Activated T-cell treated with anti-CD3 and anti-CD28 coated beads, Interleukin-2, amount 50 U/mL, for 4 hours (primary cell): ENCODE measurements around the gene LLGL2. TPM values are rescaled to one million over a fixed set of nuclear protein-coding genes. Genes with fewer than 3 reads are reported as not detected.

Source experiments
- ATAC-seq, 2 donors: fragments of 200-7000 bp; cut with Tn5 transposase; one replicate each; pipeline ENCODE4 v1.10.0; 2021
- DNase-seq: peaks from one replicate; pipeline ENCODE4 v3.0.0-alpha.2; 2020
- H3K27me3 Mint-ChIP-seq: one replicate; pipeline ENCODE4 v1.8.0; 2021; ENCODE audit warnings: low read depth, mixed read lengths
- H3K36me3 Mint-ChIP-seq: one replicate; pipeline ENCODE4 v1.8.0; 2022; ENCODE audit warnings: mixed read lengths; ENCODE audit not compliant: insufficient read depth
- H3K4me1 Mint-ChIP-seq: one replicate; pipeline ENCODE4 v1.8.0; 2021; ENCODE audit warnings: low read depth, mixed read lengths
- H3K4me3 Mint-ChIP-seq: one replicate; pipeline ENCODE4 v1.8.0; 2021; ENCODE audit warnings: mild to moderate bottlenecking, moderate library complexity, mixed read lengths
- H3K9me3 Mint-ChIP-seq: one replicate; pipeline ENCODE4 v1.8.0; 2021; ENCODE audit warnings: mixed read lengths
- total RNA-seq, 3 donors: library from RNA; stranded (reverse); gene quantifications; one replicate each; pipeline ENCODE4 v1.2.1, GENCODE V29; 2021

Gene LLGL2
- total RNA-seq, 3 donors from 2014 or later, result 9.5 to 14.1 (median 10.2) TPM

GRCh38 chr17:75552425-75553294 is 27.2 kb downstream of the LLGL2 start:
- peaks cover 2% of the 10 kb centered on the region for H3K36me3 Mint-ChIP-seq
- DNase-seq, result no peak
- H3K4me1 Mint-ChIP-seq, result peaks cover 2% of the 10 kb centered on the region
- no peak for ATAC-seq
- no peaks in the 10 kb centered on the region for H3K9me3 Mint-ChIP-seq
- no peak overlapping the region for H3K4me3 Mint-ChIP-seq
- H3K27me3 Mint-ChIP-seq, result no peaks in the 10 kb centered on the region

DNA sequence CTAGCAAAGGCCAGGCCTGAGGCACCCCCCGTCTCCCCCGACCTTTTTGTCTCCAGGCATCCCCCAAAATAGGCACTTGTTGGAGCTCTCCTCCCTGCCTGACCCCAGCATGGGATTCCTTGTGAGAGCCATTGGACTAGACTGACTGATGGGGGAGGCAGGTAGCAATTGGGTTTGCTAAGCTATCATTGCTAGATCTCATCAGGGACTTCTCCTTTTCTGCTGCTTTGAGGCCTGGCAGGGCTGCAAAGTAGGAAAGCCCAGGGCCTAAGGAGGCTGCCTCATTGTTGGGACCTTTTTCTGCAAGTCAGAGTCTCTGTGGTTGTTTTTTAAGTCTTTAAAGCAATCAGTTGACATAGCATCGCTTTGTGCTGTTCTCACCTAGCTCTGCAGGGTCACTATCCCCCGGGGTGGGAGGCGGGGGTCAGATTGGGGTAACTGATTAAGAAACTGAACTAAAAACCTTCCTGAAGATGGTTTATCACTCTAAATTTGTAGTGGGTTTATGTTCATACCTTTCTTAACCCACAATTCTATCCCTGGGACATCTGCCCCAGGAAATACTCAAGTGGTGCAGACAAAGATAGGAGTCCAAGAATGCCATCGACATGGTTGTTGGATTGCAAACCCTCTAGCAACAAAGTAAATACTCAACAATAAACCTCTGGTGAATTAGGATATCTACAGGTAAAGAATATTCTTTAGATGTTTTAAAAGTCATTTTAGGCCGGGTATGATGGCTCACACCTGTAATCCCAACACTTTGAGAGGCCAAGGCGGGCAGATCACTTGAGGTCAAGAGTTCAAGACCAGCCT is 28.0 kb downstream of the LLGL2 start:
- ATAC-seq, result no peak
- peaks cover 2% of the 10 kb centered on the region for H3K36me3 Mint-ChIP-seq

DNA sequence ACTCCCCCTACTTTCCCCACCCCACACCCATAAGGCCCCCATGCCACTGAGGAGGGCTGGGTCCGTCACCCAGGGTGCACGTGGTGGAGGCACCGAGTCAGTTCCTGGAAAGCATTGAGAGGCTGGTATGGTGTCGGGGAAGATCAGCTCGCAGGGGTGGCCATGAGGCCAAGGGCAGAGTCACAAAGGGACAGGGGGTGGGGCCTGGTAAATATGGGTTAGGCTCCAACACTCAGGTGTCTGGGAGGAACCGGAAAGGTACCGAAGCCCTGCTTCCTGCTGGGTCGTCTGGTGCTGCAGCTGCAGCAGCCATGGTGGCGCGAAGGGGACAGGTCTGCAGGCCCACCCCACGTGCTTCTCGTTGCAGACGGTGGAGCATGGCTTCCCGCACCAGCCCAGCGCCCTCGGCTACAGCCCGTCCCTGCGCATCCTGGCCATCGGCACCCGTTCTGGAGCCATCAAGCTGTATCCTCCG is 30.2 kb downstream of the LLGL2 start:
- ATAC-seq (no peak), DNase-seq (no peak)
- Mint-ChIP-seq H3K27me3 (no peaks in the 10 kb centered on the region), H3K9me3 (no peaks in the 10 kb centered on the region), H3K4me3 (no peak overlapping the region), H3K36me3 (no peaks in the 10 kb centered on the region), H3K4me1 (peaks cover 2% of the 10 kb centered on the region)

More for the DNA sequence above, 28.0 kb downstream of the LLGL2 start:
- Mint-ChIP-seq H3K4me1 (peaks cover 2% of the 10 kb centered on the region), H3K4me3 (no peak overlapping the region), H3K27me3 (no peaks in the 10 kb centered on the region), H3K9me3 (no peaks in the 10 kb centered on the region)
- DNase-seq, result no peak

- DNase-seq (no peak), ATAC-seq (no peak)
- peaks cover under 1% of the 10 kb centered on the region for H3K36me3 Mint-ChIP-seq
- no peaks in the 10 kb centered on the region for H3K9me3 Mint-ChIP-seq
- no peaks in the 10 kb centered on the region for H3K27me3 Mint-ChIP-seq
- no peaks in the 10 kb centered on the region for H3K4me1 Mint-ChIP-seq
- no peak overlapping the region for H3K4me3 Mint-ChIP-seq
These were observed 31.8 kb downstream of the LLGL2 start for GRCh38 chr17:75557075-75557851.

- ATAC-seq, result no peak
- no peaks in the 10 kb centered on the region for H3K27me3 Mint-ChIP-seq
- H3K9me3 Mint-ChIP-seq, result no peaks in the 10 kb centered on the region
- no peak for DNase-seq
- no peak overlapping the region for H3K4me3 Mint-ChIP-seq
- H3K36me3 Mint-ChIP-seq, result peaks cover 3% of the 10 kb centered on the region
- H3K4me1 Mint-ChIP-seq, result no peaks in the 10 kb centered on the region
These were observed 32.6 kb downstream of the LLGL2 start for GRCh38 chr17:75557852-75558665.

DNA sequence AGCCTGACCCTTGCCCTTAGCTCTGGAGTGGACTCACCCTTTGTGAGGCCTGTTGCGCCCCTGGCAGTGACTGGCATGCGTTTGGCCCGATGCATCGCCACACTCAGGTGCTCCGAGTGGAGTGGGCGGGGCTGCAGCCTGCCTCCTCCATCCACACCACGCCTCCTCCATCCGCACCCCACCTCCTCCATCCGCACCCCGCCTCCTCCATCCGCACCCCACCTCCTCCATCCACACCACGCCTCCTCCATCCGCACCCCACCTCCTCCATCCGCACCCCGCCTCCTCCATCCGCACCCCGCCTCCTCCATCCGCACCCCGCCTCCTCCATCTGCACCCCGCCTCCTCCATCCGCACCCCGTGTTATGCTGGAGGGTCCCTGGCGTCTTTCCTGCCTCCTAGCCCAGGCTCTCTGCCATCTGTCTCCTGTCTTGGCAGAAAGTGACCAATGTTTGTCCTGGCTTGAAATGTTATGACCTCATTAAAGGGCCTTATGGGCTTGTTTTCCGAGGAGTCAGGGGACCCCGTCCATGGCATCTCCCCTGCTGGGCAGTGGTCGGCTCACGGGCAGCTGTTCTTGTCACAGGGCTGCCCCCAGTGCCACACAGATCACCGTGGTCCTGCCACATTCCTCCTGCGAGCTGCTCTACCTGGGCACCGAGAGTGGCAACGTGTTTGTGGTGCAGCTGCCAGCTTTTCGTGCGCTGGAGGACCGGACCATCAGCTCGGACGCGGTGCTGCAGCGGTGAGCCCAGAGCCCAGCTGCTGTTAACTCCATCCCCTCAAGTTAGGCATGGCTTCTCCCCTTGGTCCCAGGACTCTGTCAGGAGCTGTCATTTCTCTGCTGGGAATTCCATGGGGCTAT is 33.4 kb downstream of the LLGL2 start:
- no peaks in the 10 kb centered on the region for H3K9me3 Mint-ChIP-seq
- no peaks in the 10 kb centered on the region for H3K27me3 Mint-ChIP-seq
- ATAC-seq, result no peak
- DNase-seq, result no peak
- no peak overlapping the region for H3K4me3 Mint-ChIP-seq
- no peaks in the 10 kb centered on the region for H3K4me1 Mint-ChIP-seq
- H3K36me3 Mint-ChIP-seq, result peaks cover 3% of the 10 kb centered on the region

DNA sequence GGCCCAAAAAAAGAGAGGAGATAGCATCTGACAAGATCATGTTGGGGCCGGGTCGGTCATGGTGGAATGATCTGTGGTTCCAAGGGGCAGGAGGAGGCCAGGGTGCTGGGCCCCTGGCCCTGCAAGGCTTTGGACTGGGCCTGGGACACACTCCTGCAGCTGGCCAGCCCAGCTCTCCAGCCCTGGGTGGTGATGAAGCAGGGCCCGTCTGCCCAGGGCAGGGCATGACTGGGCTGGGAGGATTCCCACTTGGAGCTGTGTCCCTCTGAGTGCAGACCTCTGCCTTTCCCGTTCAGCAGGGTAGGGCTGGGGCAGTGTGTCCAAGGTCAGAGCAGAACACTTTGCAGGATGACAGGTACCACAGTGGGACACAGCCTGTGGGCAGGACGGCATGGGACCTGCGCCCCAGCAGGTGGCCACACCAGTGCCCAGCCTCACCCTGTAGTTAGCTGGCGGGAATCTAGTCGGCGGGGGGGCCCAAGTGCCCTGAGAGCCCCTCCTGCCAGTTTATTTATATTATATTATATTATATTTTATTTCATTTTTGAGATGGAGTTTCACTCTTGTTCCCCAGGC is 34.5 kb downstream of the LLGL2 start:
- Mint-ChIP-seq H3K36me3 (peaks cover 3% of the 10 kb centered on the region), H3K27me3 (no peaks in the 10 kb centered on the region), H3K9me3 (no peaks in the 10 kb centered on the region), H3K4me1 (no peaks in the 10 kb centered on the region), H3K4me3 (no peak overlapping the region)
- ATAC-seq, result no peak
- DNase-seq, result no peak

- Mint-ChIP-seq H3K9me3 (no peaks in the 10 kb centered on the region), H3K27me3 (no peaks in the 10 kb centered on the region), H3K4me1 (no peaks in the 10 kb centered on the region), H3K4me3 (no peak overlapping the region), H3K36me3 (peaks cover 12% of the 10 kb centered on the region)
- no peak for DNase-seq
- no peak for ATAC-seq
These were observed 36.6 kb downstream of the LLGL2 start for GRCh38 chr17:75561927-75562603.

GRCh38 chr17:75563063-75563758 is 37.7 kb downstream of the LLGL2 start:
- Mint-ChIP-seq H3K36me3 (peaks cover 12% of the 10 kb centered on the region), H3K4me3 (no peak overlapping the region), H3K27me3 (no peaks in the 10 kb centered on the region), H3K4me1 (no peaks in the 10 kb centered on the region), H3K9me3 (no peaks in the 10 kb centered on the region)
- ATAC-seq (no peak), DNase-seq (no peak)

DNA sequence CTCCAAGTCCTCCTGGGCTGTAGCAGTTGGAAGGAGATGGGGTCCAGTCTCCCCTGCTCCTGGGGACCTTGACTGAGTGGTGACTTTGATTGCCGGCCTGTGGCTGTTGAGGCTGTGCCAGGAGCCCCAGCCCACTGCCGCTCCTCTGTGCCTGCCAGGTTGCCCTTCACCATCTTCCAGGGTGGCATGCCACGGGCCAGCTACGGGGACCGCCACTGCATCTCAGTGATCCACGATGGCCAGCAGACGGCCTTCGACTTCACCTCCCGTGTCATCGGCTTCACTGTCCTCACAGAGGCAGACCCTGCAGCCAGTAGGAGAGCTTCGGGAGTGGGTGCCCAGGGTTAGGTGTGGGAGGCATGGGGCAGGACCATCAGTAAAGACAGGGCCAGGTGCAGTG is 38.7 kb downstream of the LLGL2 start:
- no peak overlapping the region for H3K4me3 Mint-ChIP-seq
- DNase-seq, result no peak
- ATAC-seq, result no peak
- H3K4me1 Mint-ChIP-seq, result no peaks in the 10 kb centered on the region
- no peaks in the 10 kb centered on the region for H3K9me3 Mint-ChIP-seq
- no peaks in the 10 kb centered on the region for H3K27me3 Mint-ChIP-seq
- peaks cover 12% of the 10 kb centered on the region for H3K36me3 Mint-ChIP-seq

DNA sequence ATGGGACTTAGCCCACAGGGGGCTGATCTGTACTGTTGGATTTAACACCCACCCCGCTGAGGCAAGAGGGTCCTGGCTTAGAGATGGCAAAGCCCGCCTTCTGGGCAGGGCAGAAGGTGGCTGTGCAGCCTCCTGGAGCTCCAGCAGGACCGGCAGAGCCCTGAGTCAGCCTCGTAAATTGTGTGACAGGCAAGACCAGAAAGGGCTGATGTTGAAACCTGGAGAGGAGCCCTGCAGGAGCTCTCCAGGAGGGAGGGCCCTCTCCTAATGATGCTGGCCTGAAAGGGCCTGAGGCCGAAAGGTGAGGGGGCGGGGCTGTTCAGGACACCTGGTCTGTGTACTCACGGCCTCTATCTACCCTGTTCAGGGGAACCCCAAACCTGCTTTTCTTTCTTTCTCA is 39.6 kb downstream of the LLGL2 start:
- DNase-seq (no peak), ATAC-seq (no peak)
- Mint-ChIP-seq H3K9me3 (no peaks in the 10 kb centered on the region), H3K27me3 (no peaks in the 10 kb centered on the region), H3K4me3 (no peak overlapping the region), H3K36me3 (peaks cover 12% of the 10 kb centered on the region), H3K4me1 (no peaks in the 10 kb centered on the region)

DNA sequence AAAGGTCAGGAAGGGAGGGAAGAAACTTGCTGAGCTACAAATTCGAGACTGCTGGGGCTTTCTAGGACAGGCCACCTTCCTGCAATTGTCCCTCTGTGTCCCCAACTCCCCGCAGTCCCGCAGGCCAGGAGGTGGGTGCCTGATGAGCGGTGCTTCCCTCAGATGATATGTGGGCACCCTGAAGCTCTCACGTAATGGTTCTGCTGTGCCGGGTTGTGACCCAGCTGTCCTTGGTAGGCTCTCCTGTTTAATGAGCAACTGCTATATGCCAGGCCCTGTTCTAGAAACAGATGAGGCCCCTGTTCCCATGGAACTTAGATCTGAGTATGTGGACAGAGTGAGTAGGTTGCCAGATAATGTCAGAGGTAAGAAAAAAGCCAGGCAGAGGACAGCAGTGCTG is 40.1 kb downstream of the LLGL2 start:
- Mint-ChIP-seq H3K4me1 (no peaks in the 10 kb centered on the region), H3K36me3 (peaks cover 12% of the 10 kb centered on the region), H3K4me3 (no peak overlapping the region), H3K27me3 (no peaks in the 10 kb centered on the region), H3K9me3 (no peaks in the 10 kb centered on the region)
- DNase-seq, result no peak
- no peak for ATAC-seq
